K562 (cell line): ENCODE data around the gene ASPHD1. TPM values are rescaled to one million over a fixed set of nuclear protein-coding genes. Genes with fewer than 3 reads are reported as not detected.

Experiments
- BCOR ChIP-seq: fragments of 450-650 bp; IDR thresholded peaks from 2 replicates; pipeline ENCODE4 v1.6.1; 2016
- C11orf30 ChIP-seq: fragments of 450-650 bp; IDR thresholded peaks from 2 replicates; pipeline ENCODE4 v1.6.1; 2016; ENCODE audit warnings: low read depth, mild to moderate bottlenecking
- CEBPB ChIP-seq: fragments of 450-650 bp; IDR thresholded peaks from 2 replicates; pipeline ENCODE4 v1.6.1; 2016; ENCODE audit warnings: missing genetic modification characterization, missing compliant biosample characterization
- CREB1 ChIP-seq, 2 experiments: sonication (generic) in 1 of 2; formaldehyde crosslinking in 1 of 2; IDR thresholded peaks; 2 replicates each; pipeline versions ENCODE4 v1.6.1 to v1.8.0; 2012 to 2022; ENCODE audit warnings: inconsistent platforms in 1 of 2, mild to moderate bottlenecking in 1 of 2, missing genetic modification reagents in 1 of 2, moderate library complexity in 1 of 2
- EGR1 ChIP-seq: fragments of 450-650 bp; conservative IDR thresholded peaks from 2 replicates; pipeline ENCODE4 v1.6.1; 2017; ENCODE audit warnings: mild to moderate bottlenecking
- ELF4 ChIP-seq: fragments of 450-650 bp; formaldehyde crosslinking; IDR thresholded peaks from 2 replicates; pipeline ENCODE4 v1.4.0; 2022; ENCODE audit warnings: missing genetic modification characterization
- GATAD2A ChIP-seq: fragments of 450-650 bp; IDR thresholded peaks from 2 replicates; pipeline ENCODE4 v1.6.1; 2017
- GTF2A2 ChIP-seq: IDR thresholded peaks from 2 replicates; pipeline ENCODE4 v1.6.1; 2016; ENCODE audit warnings: mild to moderate bottlenecking, missing genetic modification characterization, missing compliant biosample characterization
- HDAC3 ChIP-seq: fragments of 450-650 bp; IDR thresholded peaks from 2 replicates; pipeline ENCODE4 v1.6.1; 2018; ENCODE audit warnings: borderline replicate concordance, mild to moderate bottlenecking, moderate library complexity; ENCODE audit not compliant: partially characterized antibody
- IFI16 ChIP-seq: fragments of 250-450 bp; sonication (Bioruptor Pico); IDR thresholded peaks from 2 replicates; pipeline ENCODE4 v2.1.2; 2022; ENCODE audit warnings: mild to moderate bottlenecking, inconsistent platforms
- KDM1A ChIP-seq, 2 experiments: fragments of 450-650 bp; IDR thresholded peaks; 2 replicates each; pipeline ENCODE4 v1.6.1; 2016; ENCODE audit warnings: mild to moderate bottlenecking in 2 of 2
- MAFK ChIP-seq: IDR thresholded peaks from 2 replicates; pipeline ENCODE4 v1.6.1; 2011; ENCODE audit warnings: low read length, improper control_type of control experiment
- MTA1 ChIP-seq: fragments of 450-650 bp; IDR thresholded peaks from 2 replicates; pipeline ENCODE4 v1.6.1; 2017; ENCODE audit warnings: borderline replicate concordance
- MYNN ChIP-seq, 2 experiments: sonication (generic); formaldehyde crosslinking in 1 of 2; IDR thresholded peaks; 2 replicates each; pipeline versions ENCODE4 v1.5.0 to v1.6.1; 2016 to 2020; ENCODE audit warnings: antibody characterized with exemption in 1 of 2, missing genetic modification reagents in 1 of 2
- NCOA2 ChIP-seq, 2 experiments: fragments of 450-650 bp; IDR thresholded peaks; 2 replicates each; pipeline ENCODE4 v1.6.1; 2018; ENCODE audit warnings: mild to moderate bottlenecking in 2 of 2, moderate library complexity in 1 of 2; ENCODE audit not compliant: partially characterized antibody in 2 of 2
- NCOA4 ChIP-seq: fragments of 450-650 bp; IDR thresholded peaks from 2 replicates; pipeline ENCODE4 v1.6.1; 2018; ENCODE audit warnings: mild to moderate bottlenecking; ENCODE audit not compliant: partially characterized antibody
- SAP30 ChIP-seq: fragments of 200-600 bp; sonication (generic); IDR thresholded peaks from 2 replicates; pipeline ENCODE4 v1.6.1; 2012; ENCODE audit warnings: borderline replicate concordance, low read depth, mild to moderate bottlenecking, moderate library complexity, low read length, control low read depth, inconsistent platforms; ENCODE audit not compliant: insufficient read depth, poor library complexity, severe bottlenecking
- SETDB1 ChIP-seq: IDR thresholded peaks from one replicate; pipeline ENCODE4 v1.6.1; 2012; ENCODE audit warnings: low read length, control low read depth, inconsistent platforms
- TAF1 ChIP-seq: IDR thresholded peaks from 2 replicates; pipeline ENCODE4 v1.6.1; 2011; ENCODE audit warnings: mild to moderate bottlenecking, low read length, moderate library complexity; ENCODE audit not compliant: insufficient read depth, control insufficient read depth, severe bottlenecking; ENCODE audit errors: extremely low read depth
- TEAD1 ChIP-seq, 2 experiments: fragments of 450-650 bp in 1 of 2; sonication (generic) in 1 of 2; formaldehyde crosslinking; IDR thresholded peaks; 2 replicates each; pipeline versions ENCODE4 v1.4.0 to v1.8.0; 2020 to 2022; ENCODE audit warnings: mild to moderate bottlenecking in 2 of 2, missing genetic modification reagents in 1 of 2
- ZNF143 ChIP-seq: sonication (generic); formaldehyde crosslinking; IDR thresholded peaks from 2 replicates; pipeline ENCODE4 v1.9.0; 2022; ENCODE audit warnings: mild to moderate bottlenecking, missing genetic modification reagents
- ZNF165 ChIP-seq: fragments of 250-450 bp; sonication (Bioruptor Pico); IDR thresholded peaks from 2 replicates; pipeline ENCODE4 v1.4.0; 2020; ENCODE audit warnings: borderline replicate concordance
- ZNF311 ChIP-seq: fragments of 250-450 bp; sonication (Bioruptor Pico); IDR thresholded peaks from 2 replicates; pipeline ENCODE4 v1.4.0; 2020; ENCODE audit warnings: mild to moderate bottlenecking, moderate library complexity
- ZNF395 ChIP-seq: fragments of 200-800 bp; sonication (Bioruptor generic); IDR thresholded peaks from 2 replicates; pipeline ENCODE4 v1.6.1; 2017; ENCODE audit warnings: missing genetic modification characterization, missing compliant biosample characterization
- ZNF76 ChIP-seq: fragments of 250-450 bp; sonication (Bioruptor Pico); IDR thresholded peaks from 2 replicates; pipeline ENCODE4 v1.4.0; 2020; ENCODE audit warnings: mild to moderate bottlenecking, moderate library complexity, borderline replicate concordance
- polyA plus RNA-seq, 8 experiments: library from polyadenylated mRNA; depleted of rRNA in 4 of 8; stranded (reverse) in 5 of 8; unstranded in 3 of 8; fragments of >200 nt; fragmentation: Nextera tagmentation in 2 of 8; fragmentation: Illumina TruSeq in 1 of 8; extraction: Ambion mirVana in 2 of 8; extraction: Trizol in 1 of 8; gene quantifications; 2 replicates each; pipeline versions ENCODE4 v1.2.1 to v1.2.3, GENCODE V29; 2011 to 2014; ENCODE audit warnings: inconsistent platforms in 1 of 8, missing spikeins in 1 of 8
- total RNA-seq, 7 experiments: library from RNA; depleted of rRNA in 6 of 7; stranded (reverse); fragments of >200 nt in 6 of 7; fragmentation: Illumina TruSeq in 2 of 7; extraction: Trizol in 2 of 7; gene quantifications; 2 replicates each; pipeline versions ENCODE4 v1.2.1 to v1.2.3, GENCODE V29; 2011 to 2021; ENCODE audit warnings: low replicate concordance in 1 of 7
- TF ChIP-seq, protein P1 (sequence below): sonication (generic); formaldehyde crosslinking; IDR thresholded peaks from 2 replicates; pipeline ENCODE4 v1.8.0; 2022; ENCODE audit warnings: mild to moderate bottlenecking, missing genetic modification reagents, borderline replicate concordance

ASPHD1 gene
- total and polyA plus RNA-seq, 9 of the 15 experiments (the other 6 are each of a cell fraction or from before 2014, with no cell fraction given), result 0.03 to 0.70 (median 0.24) TPM; not detected in 5

- TF ChIP-seq TAF1 (no peak), GTF2A2 (tag) (no peak), MAFK (peak; percentile 7; the same call in 1 of the 2 replicates), BCOR (no peak), TEAD1 (CRISPR knock-in tag; IDR thresholded peaks at IDR 0.05) (peak in 1 of 2 experiments; percentile 76; a peak in 1 of 4 replicates), IFI16 (CRISPR knock-in tag) (no peak), ZNF143 (CRISPR knock-in tag) (no peak), MYNN (IDR thresholded peaks at IDR 0.05) (no peak), MYNN (CRISPR knock-in tag; IDR thresholded peaks at IDR 0.05) (no peak), SETDB1 (no peak), CEBPB (tag) (no peak), NCOA4 (no peak), NCOA2 (IDR thresholded peaks at IDR 0.05; ENCODE audit: partially characterized antibody in 2 of 2) (no peak), ZNF165 (CRISPR knock-in tag) (no peak), ZNF311 (no peak), ZNF395 (CRISPR knock-in tag) (no peak), ZNF76 (CRISPR knock-in tag) (no peak), HDAC3 (no peak), MTA1 (peak; percentile 68; the same call in 1 of the 2 replicates), SAP30 (no peak), KDM1A (IDR thresholded peaks at IDR 0.05) (no peak), GATAD2A (no peak), C11orf30 (peak; percentile 37; the same call in 1 of the 2 replicates), CREB1 (IDR thresholded peaks at IDR 0.05) (no peak), CREB1 (CRISPR knock-in tag; IDR thresholded peaks at IDR 0.05) (no peak), ELF4 (CRISPR knock-in tag) (peak; percentile 71; the same call in 1 of the 2 replicates), EGR1 (peak; percentile 87)
- TF ChIP-seq, protein P1, sequence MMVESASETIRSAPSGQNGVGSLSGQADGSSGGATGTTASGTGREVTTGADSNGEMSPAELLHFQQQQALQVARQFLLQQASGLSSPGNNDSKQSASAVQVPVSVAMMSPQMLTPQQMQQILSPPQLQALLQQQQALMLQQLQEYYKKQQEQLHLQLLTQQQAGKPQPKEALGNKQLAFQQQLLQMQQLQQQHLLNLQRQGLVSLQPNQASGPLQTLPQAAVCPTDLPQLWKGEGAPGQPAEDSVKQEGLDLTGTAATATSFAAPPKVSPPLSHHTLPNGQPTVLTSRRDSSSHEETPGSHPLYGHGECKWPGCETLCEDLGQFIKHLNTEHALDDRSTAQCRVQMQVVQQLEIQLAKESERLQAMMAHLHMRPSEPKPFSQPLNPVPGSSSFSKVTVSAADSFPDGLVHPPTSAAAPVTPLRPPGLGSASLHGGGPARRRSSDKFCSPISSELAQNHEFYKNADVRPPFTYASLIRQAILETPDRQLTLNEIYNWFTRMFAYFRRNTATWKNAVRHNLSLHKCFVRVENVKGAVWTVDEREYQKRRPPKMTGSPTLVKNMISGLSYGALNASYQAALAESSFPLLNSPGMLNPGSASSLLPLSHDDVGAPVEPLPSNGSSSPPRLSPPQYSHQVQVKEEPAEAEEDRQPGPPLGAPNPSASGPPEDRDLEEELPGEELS, result 0 out of 2 replicates have a peak, but pooled peaks have one; percentile 64
Observed at GRCh38 chr16:29943846-29944799, 43.8 kb downstream of the ASPHD1 start (continued).
